Neural cell (in vitro differentiated cells): ENCODE measurements around the gene COL2A1. TPM values are rescaled to one million over a fixed set of nuclear protein-coding genes. Genes with fewer than 3 reads are reported as not detected.

Source experiments
- H2AFZ ChIP-seq: fragments of 200-600, 300-800 bp; sonication (generic), shearing (Covaris generic); 2 replicates; pipeline ENCODE4 v1.6.0; 2014; ENCODE audit warnings: low read depth, mild to moderate bottlenecking, antibody characterized with exemption, low read length, moderate library complexity
- H3F3A ChIP-seq: fragments of 200-600 bp; shearing (Covaris generic); 2 replicates; pipeline ENCODE4 v1.6.1; 2016; ENCODE audit warnings: mild to moderate bottlenecking, moderate library complexity, mixed read lengths, antibody characterized with exemption, low read length; ENCODE audit not compliant: insufficient read depth, poor library complexity, severe bottlenecking
- H3K27ac ChIP-seq: fragments of 200-600, 300-800 bp; sonication (generic), shearing (Covaris generic); 2 replicates; pipeline ENCODE4 v1.5.1; 2014; ENCODE audit warnings: mild to moderate bottlenecking, low read length, moderate library complexity
- H3K27me3 ChIP-seq: fragments of 300-800, 200-600 bp; sonication (generic), shearing (Covaris generic); 2 replicates; pipeline ENCODE4 v1.6.0; 2014; ENCODE audit warnings: mild to moderate bottlenecking, low read depth, low read length, moderate library complexity; ENCODE audit not compliant: insufficient read depth
- H3K36me3 ChIP-seq: fragments of 300-800, 200-600 bp; sonication (generic), shearing (Covaris generic); 2 replicates; pipeline ENCODE4 v1.5.1; 2014; ENCODE audit warnings: mild to moderate bottlenecking, antibody characterized with exemption, low read length, moderate library complexity; ENCODE audit not compliant: insufficient read depth
- H3K4me2 ChIP-seq: fragments of 300-800, 200-600 bp; sonication (generic), shearing (Covaris generic); 2 replicates; pipeline ENCODE4 v1.6.0; 2014; ENCODE audit warnings: mild to moderate bottlenecking, low read length
- H3K4me3 ChIP-seq: fragments of 300-800, 200-600 bp; sonication (generic), shearing (Covaris generic); 2 replicates; pipeline ENCODE4 v1.5.1; 2014; ENCODE audit warnings: mild to moderate bottlenecking, low read length, moderate library complexity
- H3K79me2 ChIP-seq: fragments of 200-600 bp; shearing (Covaris generic); replicated peaks from 2 replicates; pipeline ENCODE4 v1.6.0; 2014; ENCODE audit warnings: mild to moderate bottlenecking, low read length, moderate library complexity; ENCODE audit not compliant: insufficient read depth
- H3K9ac ChIP-seq: fragments of 300-800, 200-600 bp; sonication (generic), shearing (Covaris generic); 2 replicates; pipeline ENCODE4 v1.6.1; 2016; ENCODE audit warnings: mild to moderate bottlenecking, low read length, mixed read lengths
- H3K9me2 ChIP-seq: fragments of 200-600 bp; shearing (Covaris generic); 2 replicates; pipeline ENCODE4 v1.6.1; 2016; ENCODE audit warnings: mild to moderate bottlenecking, low read length, mixed read lengths; ENCODE audit not compliant: insufficient read depth
- H3K9me3 ChIP-seq: fragments of 200-600, 300-800 bp; sonication (generic), shearing (Covaris generic); 2 replicates; pipeline ENCODE4 v1.6.1; 2016; ENCODE audit warnings: mild to moderate bottlenecking, mixed run types, low read length, moderate library complexity, mixed read lengths
- H4K20me1 ChIP-seq: fragments of 200-600 bp; shearing (Covaris generic); 2 replicates; pipeline ENCODE4 v1.6.1; 2016; ENCODE audit warnings: mild to moderate bottlenecking, mixed run types; ENCODE audit not compliant: insufficient read depth
- CTCF ChIP-seq: fragments of 450-650 bp; IDR thresholded peaks from 2 replicates; pipeline ENCODE4 v1.5.1; 2014; ENCODE audit warnings: antibody characterized with exemption, mild to moderate bottlenecking, moderate library complexity; ENCODE audit not compliant: poor library complexity, severe bottlenecking
- EP300 ChIP-seq: fragments of 450-650 bp; conservative IDR thresholded peaks from 2 replicates; pipeline ENCODE4 v1.6.1; 2014; ENCODE audit warnings: antibody characterized with exemption, mild to moderate bottlenecking, moderate library complexity; ENCODE audit not compliant: poor library complexity, severe bottlenecking
- EZH2 ChIP-seq: fragments of 200-600, 300-800 bp; shearing (Covaris generic), sonication (generic); IDR thresholded peaks from 2 replicates; pipeline ENCODE4 v1.6.1; 2014; ENCODE audit warnings: antibody characterized with exemption, low read length, borderline replicate concordance, mild to moderate bottlenecking; ENCODE audit not compliant: insufficient read depth, poor library complexity, severe bottlenecking
- MXI1 ChIP-seq: fragments of 450-650 bp; conservative IDR thresholded peaks from 2 replicates; pipeline ENCODE4 v1.6.1; 2014; ENCODE audit warnings: antibody characterized with exemption, mild to moderate bottlenecking; ENCODE audit not compliant: poor library complexity, severe bottlenecking
- POLR2AphosphoS5 ChIP-seq: IDR thresholded peaks from 2 replicates; pipeline ENCODE4 v1.6.1; 2012
- RAD21 ChIP-seq: fragments of 450-650 bp; conservative IDR thresholded peaks from 2 replicates; pipeline ENCODE4 v1.6.1; 2014; ENCODE audit warnings: antibody characterized with exemption, mild to moderate bottlenecking, moderate library complexity
- REST ChIP-seq: IDR thresholded peaks from 2 replicates; pipeline ENCODE4 v1.6.1; 2012; ENCODE audit warnings: borderline replicate concordance
- SMC3 ChIP-seq: fragments of 450-650 bp; conservative IDR thresholded peaks from 2 replicates; pipeline ENCODE4 v1.6.1; 2014; ENCODE audit warnings: antibody characterized with exemption, mild to moderate bottlenecking, moderate library complexity; ENCODE audit not compliant: poor library complexity
- TAF1 ChIP-seq: IDR thresholded peaks from 2 replicates; pipeline ENCODE4 v1.6.1; 2012; ENCODE audit warnings: low read depth
- polyA plus RNA-seq: library from polyadenylated mRNA; depleted of rRNA; stranded (reverse); fragments of >200 nt; gene quantifications from 2 replicates; pipeline ENCODE4 v1.2.3, GENCODE V29; 2014

Gene COL2A1
- polyA plus RNA-seq, 1 donor from 2014 or later: 1.3 TPM

DNA sequence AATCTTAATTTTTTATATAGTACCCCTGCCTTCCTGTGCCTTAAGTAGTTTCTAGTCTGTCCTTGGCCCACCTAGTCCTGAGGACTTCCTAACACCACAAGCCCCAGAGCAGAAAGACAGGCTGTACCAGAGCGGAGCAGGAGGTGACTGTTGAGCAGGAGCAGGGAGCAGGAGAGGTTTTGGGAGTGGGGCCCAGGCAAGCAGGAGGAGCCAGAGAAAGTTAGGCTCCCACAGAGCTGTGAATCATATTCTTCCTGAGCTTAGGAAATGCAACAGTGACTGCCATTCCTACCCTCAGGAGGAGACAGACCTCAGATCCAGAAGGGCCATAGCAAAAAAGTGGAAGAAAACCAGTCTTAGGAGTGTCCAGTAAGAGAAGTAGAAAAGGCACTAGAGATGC lies 28.3 kb upstream of the COL2A1 start:
- Histone ChIP-seq H3K36me3 (no peaks in the 10 kb centered on the region), H3K9ac (no peak overlapping the region), H3K27ac (no peak overlapping the region), H3K4me2 (no peak overlapping the region), H2AFZ (no peak overlapping the region), H3K4me3 (no peak overlapping the region), H3K9me2 (no peaks in the 10 kb centered on the region), H3K27me3 (no peaks in the 10 kb centered on the region), H3F3A (no peaks in the 10 kb centered on the region), H3K79me2 (no peaks in the 10 kb centered on the region), H4K20me1 (no peaks in the 10 kb centered on the region), H3K9me3 (no peaks in the 10 kb centered on the region)
- TF ChIP-seq TAF1 (no peak), MXI1 (no peak), CTCF (no peak), EP300 (no peak), REST (no peak), EZH2 (no peak), RAD21 (no peak), SMC3 (no peak), POLR2AphosphoS5 (no peak)

GRCh38 chr12:48031135-48031960 lies 27.1 kb upstream of the COL2A1 start:
- Histone ChIP-seq H3K36me3 (no peaks in the 10 kb centered on the region), H3K27me3 (no peaks in the 10 kb centered on the region), H3K79me2 (no peaks in the 10 kb centered on the region), H3K9ac (no peak overlapping the region), H3K4me2 (no peak overlapping the region), H4K20me1 (no peaks in the 10 kb centered on the region), H3K9me3 (no peaks in the 10 kb centered on the region), H3K9me2 (no peaks in the 10 kb centered on the region), H3K4me3 (no peak overlapping the region), H2AFZ (no peak overlapping the region), H3K27ac (no peak overlapping the region), H3F3A (no peaks in the 10 kb centered on the region)
- TF ChIP-seq REST: no peak
- no peak for TF ChIP-seq SMC3
- TF ChIP-seq POLR2AphosphoS5: no peak
- no peak for TF ChIP-seq RAD21
- TF ChIP-seq TAF1: no peak
- TF ChIP-seq EZH2: no peak
- no peak for TF ChIP-seq CTCF
- TF ChIP-seq EP300: no peak
- no peak for TF ChIP-seq MXI1
